ENCODE measurements around the gene LIN7B. TPM values are rescaled to one million over a fixed set of nuclear protein-coding genes. Genes with fewer than 3 reads are reported as not detected.

LIN7B gene
- total and polyA plus RNA-seq, 2 of the 13 experiments (the other 11 are each of a cell fraction or from before 2014, with no cell fraction given) = 5.3 to 7.6 TPM

GRCh38 chr19:49119411-49120324, 5.5 kb downstream of the LIN7B start, which contains the start of gene PPFIA3 (continued):
- TF ChIP-seq ZNF460 (CRISPR knock-in tag; IDR thresholded peaks at IDR 0.05; ENCODE audit: borderline replicate concordance) (no peak), RBFOX2 (IDR thresholded peaks at IDR 0.05; ENCODE audit: low read depth, low read length) (no peak), ATF7 (IDR thresholded peaks at IDR 0.05) (no peak), ATF7 (CRISPR knock-in tag; IDR thresholded peaks at IDR 0.05) (no peak), HOXA9 (CRISPR knock-in tag; IDR thresholded peaks at IDR 0.05; ENCODE audit: borderline replicate concordance) (no peak), SP1 (IDR thresholded peaks at IDR 0.05) (no peak), SP1 (CRISPR knock-in tag; IDR thresholded peaks at IDR 0.05) (0 out of 2 replicates have a peak, but pooled peaks have one; percentile 27), TFDP2 (CRISPR knock-in tag; IDR thresholded peaks at IDR 0.05) (peak; percentile 29; the same call in 1 of the 2 replicates), ZBTB49 (CRISPR knock-in tag; IDR thresholded peaks at IDR 0.05; ENCODE audit: borderline replicate concordance) (peak; percentile 84; the same call in 1 of the 2 replicates), HMGA1 (CRISPR knock-in tag; conservative IDR thresholded peaks at IDR 0.05) (no peak), ZNF670 (CRISPR knock-in tag; IDR thresholded peaks at IDR 0.05; ENCODE audit: borderline replicate concordance) (no peak), E2F1 (CRISPR knock-in tag; IDR thresholded peaks at IDR 0.05) (no peak), ZNF549 (CRISPR knock-in tag; IDR thresholded peaks at IDR 0.05) (no peak), ZUFSP (CRISPR knock-in tag; IDR thresholded peaks at IDR 0.05; ENCODE audit: borderline replicate concordance) (no peak), MAX (IDR thresholded peaks at IDR 0.05) (peak; percentile 65), KAT2B (IDR thresholded peaks at IDR 0.05; ENCODE audit: borderline replicate concordance, low read depth, low read length) (no peak), MED8 (CRISPR knock-in tag; IDR thresholded peaks at IDR 0.05; ENCODE audit: insufficient replicate concordance) (no peak), ZNF430 (CRISPR knock-in tag; IDR thresholded peaks at IDR 0.05) (peak; percentile 92), ZNF629 (CRISPR knock-in tag; conservative IDR thresholded peaks at IDR 0.05) (0 out of 2 replicates have a peak, but pooled peaks have one; percentile 27), NFIB (CRISPR knock-in tag; IDR thresholded peaks at IDR 0.05; ENCODE audit: borderline replicate concordance) (no peak)

Measured in HepG2 (cell line).